Activated CD4-positive, alpha-beta memory T cell treated with anti-CD3 and anti-CD28 coated beads for 36 hours (primary cell): ENCODE data around the gene BTNL9. TPM values are rescaled to one million over a fixed set of nuclear protein-coding genes. Genes with fewer than 3 reads are reported as not detected.
"Not testable (repeated sequence)": the region's sequence is repeated elsewhere in the genome, so short reads cannot be mapped to it uniquely, and the experiment has no call there.

Experiments used
- CTCF ChIA-PET: fragments of 350-600 bp; sonication (Branson Sonifier 250); formaldehyde crosslinking; loops from one replicate; lab custom pipeline; 2021; ENCODE audit warnings: antibody characterized with exemption, inconsistent platforms; lab: Charles Lee
- POLR2A ChIA-PET: fragments of 350-600 bp; sonication (Branson Sonifier 250); formaldehyde crosslinking; loops from one replicate; lab custom pipeline; 2021; ENCODE audit warnings: antibody characterized with exemption; lab: Charles Lee
- DNase-seq: peaks from one replicate; pipeline ENCODE4 v3.0.0-alpha.2; 2020
- H3K27ac Mint-ChIP-seq: one replicate; pipeline ENCODE4 v1.8.0; 2021; ENCODE audit warnings: mixed read lengths
- H3K27me3 Mint-ChIP-seq: one replicate; pipeline ENCODE4 v1.8.0; 2021; ENCODE audit warnings: mixed read lengths
- H3K36me3 Mint-ChIP-seq: one replicate; pipeline ENCODE4 v1.8.0; 2021; ENCODE audit warnings: mixed read lengths
- H3K4me1 Mint-ChIP-seq: one replicate; pipeline ENCODE4 v1.8.0; 2021; ENCODE audit warnings: low read depth, mixed read lengths
- H3K4me3 Mint-ChIP-seq: one replicate; pipeline ENCODE4 v1.8.0; 2021; ENCODE audit warnings: mild to moderate bottlenecking, mixed read lengths
- H3K9me3 Mint-ChIP-seq: one replicate; pipeline ENCODE4 v1.8.0; 2021; ENCODE audit warnings: mixed read lengths
- intact Hi-C: fragments of 100-400 bp; cut with micrococcal nuclease; formaldehyde crosslinking; loops from one replicate; pipeline ENCODE4 v1.15.1; 2023
- total RNA-seq, 2 experiments: library from RNA; stranded (reverse); gene quantifications; one replicate each; pipeline ENCODE4 v1.2.3, GENCODE V29; 2021

Gene BTNL9
- total RNA-seq, 2 experiments from 2014 or later = not detected

DNA sequence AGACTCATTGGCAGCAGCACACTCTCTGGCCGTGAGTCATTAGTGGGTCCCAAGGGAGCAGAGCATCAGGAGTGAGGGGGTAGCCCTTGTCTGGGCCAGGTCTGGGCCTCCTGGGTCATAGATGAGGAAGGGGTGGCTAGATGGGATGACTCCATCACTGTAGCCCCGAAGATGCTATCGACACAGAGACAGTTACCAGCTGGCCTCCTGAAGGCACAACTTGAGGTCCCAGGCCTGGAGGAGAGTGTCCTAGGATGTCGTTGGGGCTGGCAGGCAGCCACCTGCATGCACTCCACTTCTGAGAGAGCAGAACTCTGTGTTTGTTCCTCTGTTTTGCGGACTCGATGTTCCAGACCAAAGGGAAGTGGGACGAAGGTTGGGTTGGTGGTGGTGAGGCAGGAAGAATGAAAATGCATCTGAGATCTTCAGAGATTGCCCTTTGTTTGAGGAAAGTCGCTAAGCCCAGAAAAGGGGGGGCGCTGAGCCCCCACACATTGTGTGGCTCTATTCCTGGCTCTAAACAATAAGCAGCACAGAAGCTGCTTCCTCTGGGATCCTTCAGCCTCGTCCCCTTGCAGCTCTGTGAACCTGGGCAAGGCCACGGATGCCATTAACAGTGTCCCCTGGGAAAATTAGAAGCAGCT is 4.7 kb downstream of the BTNL9 start:
- intact Hi-C loops = no loop called here
- POLR2A ChIA-PET = no interaction called here
- Mint-ChIP-seq H3K4me3 (no peak overlapping the region), H3K9me3 (no peaks in the 10 kb centered on the region), H3K36me3 (no peaks in the 10 kb centered on the region), H3K4me1 (no peaks in the 10 kb centered on the region), H3K27ac (no peak overlapping the region), H3K27me3 (peaks cover 37% of the 10 kb centered on the region)
- CTCF ChIA-PET = no interaction called here
- no peak for DNase-seq

DNA sequence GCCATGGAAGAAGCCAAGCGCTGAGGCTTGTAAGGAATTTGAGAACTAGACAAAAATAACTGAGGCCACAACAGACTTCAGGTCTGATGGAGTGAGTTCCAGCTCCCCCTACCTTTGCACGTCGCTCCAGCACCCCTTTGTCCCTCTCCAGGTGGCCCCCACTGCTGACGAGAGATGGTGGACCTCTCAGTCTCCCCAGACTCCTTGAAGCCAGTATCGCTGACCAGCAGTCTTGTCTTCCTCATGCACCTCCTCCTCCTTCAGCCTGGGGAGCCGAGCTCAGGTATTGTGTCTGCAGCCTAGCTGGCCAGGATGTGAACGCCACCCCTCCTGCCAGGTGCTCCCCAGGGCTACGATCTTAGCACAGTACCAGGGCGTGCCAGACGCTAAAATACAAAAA is 5.2 kb downstream of the BTNL9 start:
- no peaks in the 10 kb centered on the region for H3K9me3 Mint-ChIP-seq
- intact Hi-C loops = no loop called here
- H3K4me3 Mint-ChIP-seq = no peak overlapping the region
- H3K4me1 Mint-ChIP-seq = no peaks in the 10 kb centered on the region
- no peak for DNase-seq
- POLR2A ChIA-PET = no interaction called here
- H3K27ac Mint-ChIP-seq = no peak overlapping the region
- H3K27me3 Mint-ChIP-seq = peaks cover 42% of the 10 kb centered on the region
- no peaks in the 10 kb centered on the region for H3K36me3 Mint-ChIP-seq
- CTCF ChIA-PET = no interaction called here

DNA sequence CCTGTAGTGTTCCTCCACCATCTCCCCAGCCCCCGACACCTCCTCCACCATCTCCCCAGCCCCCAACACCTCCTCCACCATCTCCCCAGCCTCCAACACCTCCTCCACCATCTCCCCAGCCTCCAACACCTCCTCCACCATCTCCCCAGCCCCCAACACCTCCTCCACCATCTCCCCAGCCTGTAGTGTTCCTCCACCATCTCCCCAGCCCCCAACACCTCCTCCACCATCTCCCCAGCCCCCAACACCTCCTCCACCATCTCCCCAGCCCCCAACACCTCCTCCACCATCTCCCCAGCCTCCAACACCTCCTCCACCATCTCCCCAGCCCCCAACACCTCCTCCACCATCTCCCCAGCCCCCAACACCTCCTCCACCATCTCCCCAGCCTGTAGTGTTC is 5.8 kb downstream of the BTNL9 start:
- intact Hi-C loops, H3K9me3 Mint-ChIP-seq, H3K4me1 Mint-ChIP-seq, CTCF ChIA-PET, H3K36me3 Mint-ChIP-seq, H3K4me3 Mint-ChIP-seq, DNase-seq, POLR2A ChIA-PET, H3K27ac Mint-ChIP-seq: not testable (repeated sequence)
- peaks cover 45% of the 10 kb centered on the region for H3K27me3 Mint-ChIP-seq

DNA sequence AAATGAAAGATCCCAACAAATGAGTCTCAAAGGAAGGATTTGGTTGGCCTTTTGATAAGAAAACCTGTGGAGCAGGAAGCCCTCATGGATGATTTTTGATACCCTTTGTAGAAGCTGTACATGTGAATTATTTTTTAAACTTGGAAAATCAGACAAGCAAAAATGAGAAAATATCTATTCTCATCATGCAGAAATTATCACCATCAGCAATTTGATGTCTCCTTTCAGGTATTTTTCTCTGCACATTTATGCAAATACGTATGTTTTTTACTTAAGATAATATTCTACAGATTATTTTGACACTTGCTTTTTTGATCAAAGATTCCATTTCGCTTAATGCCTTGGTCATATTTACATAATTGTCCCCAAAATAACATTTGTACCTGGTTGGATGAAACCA is 7.2 kb downstream of the BTNL9 start:
- POLR2A ChIA-PET = no interaction called here
- Mint-ChIP-seq H3K4me1 (peaks cover 4% of the 10 kb centered on the region), H3K4me3 (no peak overlapping the region), H3K36me3 (no peaks in the 10 kb centered on the region), H3K9me3 (no peaks in the 10 kb centered on the region), H3K27me3 (peaks cover 52% of the 10 kb centered on the region), H3K27ac (no peak overlapping the region)
- intact Hi-C loops = no loop called here
- no peak for DNase-seq
- CTCF ChIA-PET = no interaction called here

DNA sequence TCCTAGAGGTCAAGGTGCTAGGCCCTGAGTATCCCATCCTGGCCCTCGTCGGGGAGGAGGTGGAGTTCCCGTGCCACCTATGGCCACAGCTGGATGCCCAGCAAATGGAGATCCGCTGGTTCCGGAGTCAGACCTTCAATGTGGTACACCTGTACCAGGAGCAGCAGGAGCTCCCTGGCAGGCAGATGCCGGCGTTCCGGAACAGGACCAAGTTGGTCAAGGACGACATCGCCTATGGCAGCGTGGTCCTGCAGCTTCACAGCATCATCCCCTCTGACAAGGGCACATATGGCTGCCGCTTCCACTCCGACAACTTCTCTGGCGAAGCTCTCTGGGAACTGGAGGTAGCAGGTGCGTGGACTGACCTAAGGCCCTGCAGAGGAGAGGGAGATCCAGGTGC is 7.9 kb downstream of the BTNL9 start:
- peaks cover 6% of the 10 kb centered on the region for H3K4me1 Mint-ChIP-seq
- intact Hi-C loops = no loop called here
- no peaks in the 10 kb centered on the region for H3K9me3 Mint-ChIP-seq
- DNase-seq = no peak
- H3K4me3 Mint-ChIP-seq = no peak overlapping the region
- no peaks in the 10 kb centered on the region for H3K36me3 Mint-ChIP-seq
- CTCF ChIA-PET = no interaction called here
- no peak overlapping the region for H3K27ac Mint-ChIP-seq
- peaks cover 49% of the 10 kb centered on the region for H3K27me3 Mint-ChIP-seq
- POLR2A ChIA-PET = no interaction called here

DNA sequence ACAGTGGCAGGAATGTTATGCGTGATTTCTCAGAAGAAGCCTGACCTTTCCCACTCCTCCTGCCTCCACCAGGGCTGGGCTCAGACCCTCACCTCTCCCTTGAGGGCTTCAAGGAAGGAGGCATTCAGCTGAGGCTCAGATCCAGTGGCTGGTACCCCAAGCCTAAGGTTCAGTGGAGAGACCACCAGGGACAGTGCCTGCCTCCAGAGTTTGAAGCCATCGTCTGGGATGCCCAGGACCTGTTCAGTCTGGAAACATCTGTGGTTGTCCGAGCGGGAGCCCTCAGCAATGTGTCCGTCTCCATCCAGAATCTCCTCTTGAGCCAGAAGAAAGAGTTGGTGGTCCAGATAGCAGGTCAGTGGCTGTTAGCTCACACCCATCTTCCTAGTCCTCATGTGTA is 9.9 kb downstream of the BTNL9 start:
- POLR2A ChIA-PET = no interaction called here
- Mint-ChIP-seq H3K4me3 (no peak overlapping the region), H3K27ac (no peak overlapping the region), H3K36me3 (no peaks in the 10 kb centered on the region), H3K27me3 (peaks cover 54% of the 10 kb centered on the region), H3K9me3 (no peaks in the 10 kb centered on the region), H3K4me1 (peaks cover 10% of the 10 kb centered on the region)
- no peak for DNase-seq
- intact Hi-C loops = loop anchor here (10.0 kb wide), 1 partner anchor 185 kb away; the partner anchor contains the start of gene ZFP62
- CTCF ChIA-PET = no interaction called here

DNA sequence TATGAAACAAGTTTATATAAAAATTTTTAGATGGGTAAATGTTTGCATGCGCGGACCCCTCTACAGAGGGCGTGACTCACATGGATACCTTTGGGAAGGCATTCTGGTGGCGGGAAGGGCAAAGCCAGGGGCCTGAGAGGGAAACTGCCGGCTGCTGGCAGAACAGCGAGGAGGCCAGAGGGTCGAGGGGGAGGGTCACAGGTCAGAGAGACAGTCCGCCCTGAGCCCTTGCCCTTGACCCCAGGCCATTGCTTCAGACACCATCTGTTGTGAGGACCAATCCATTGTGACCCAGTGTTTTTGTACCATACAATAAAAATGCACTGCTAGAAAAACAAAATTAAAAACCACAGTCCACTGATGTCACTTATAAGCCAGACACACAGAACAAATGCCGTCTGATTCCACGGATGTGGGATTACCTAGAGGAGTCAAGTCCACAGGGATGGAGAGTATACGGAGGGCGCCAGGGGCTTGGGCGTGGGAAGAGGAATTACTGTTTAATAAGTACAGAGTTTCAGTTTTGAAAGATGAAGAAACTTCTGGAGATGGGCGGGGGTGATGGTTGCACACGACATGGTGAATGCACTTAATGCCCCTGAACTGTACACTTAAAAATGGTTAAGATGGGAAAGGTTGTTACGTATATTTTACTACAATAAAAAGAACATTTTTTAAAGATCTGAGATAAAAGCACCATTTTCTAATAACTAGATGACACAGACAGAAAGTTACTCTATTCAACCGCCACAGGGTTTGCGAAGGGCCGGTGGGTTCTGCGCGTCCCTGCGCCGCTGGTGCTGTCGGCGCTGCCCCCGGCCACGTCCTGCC is 12.0 kb downstream of the BTNL9 start:
- no peak for DNase-seq
- Mint-ChIP-seq H3K27me3 (peaks cover 69% of the 10 kb centered on the region), H3K4me3 (peak overlapping the region; percentile 63), H3K36me3 (no peaks in the 10 kb centered on the region), H3K4me1 (peaks cover 10% of the 10 kb centered on the region), H3K27ac (no peak overlapping the region), H3K9me3 (no peaks in the 10 kb centered on the region)
- POLR2A ChIA-PET = no interaction called here
- CTCF ChIA-PET = no interaction called here
- intact Hi-C loops = loop anchor here (10.0 kb wide), 1 partner anchor 187 kb away; the partner anchor contains the start of gene ZFP62

DNA sequence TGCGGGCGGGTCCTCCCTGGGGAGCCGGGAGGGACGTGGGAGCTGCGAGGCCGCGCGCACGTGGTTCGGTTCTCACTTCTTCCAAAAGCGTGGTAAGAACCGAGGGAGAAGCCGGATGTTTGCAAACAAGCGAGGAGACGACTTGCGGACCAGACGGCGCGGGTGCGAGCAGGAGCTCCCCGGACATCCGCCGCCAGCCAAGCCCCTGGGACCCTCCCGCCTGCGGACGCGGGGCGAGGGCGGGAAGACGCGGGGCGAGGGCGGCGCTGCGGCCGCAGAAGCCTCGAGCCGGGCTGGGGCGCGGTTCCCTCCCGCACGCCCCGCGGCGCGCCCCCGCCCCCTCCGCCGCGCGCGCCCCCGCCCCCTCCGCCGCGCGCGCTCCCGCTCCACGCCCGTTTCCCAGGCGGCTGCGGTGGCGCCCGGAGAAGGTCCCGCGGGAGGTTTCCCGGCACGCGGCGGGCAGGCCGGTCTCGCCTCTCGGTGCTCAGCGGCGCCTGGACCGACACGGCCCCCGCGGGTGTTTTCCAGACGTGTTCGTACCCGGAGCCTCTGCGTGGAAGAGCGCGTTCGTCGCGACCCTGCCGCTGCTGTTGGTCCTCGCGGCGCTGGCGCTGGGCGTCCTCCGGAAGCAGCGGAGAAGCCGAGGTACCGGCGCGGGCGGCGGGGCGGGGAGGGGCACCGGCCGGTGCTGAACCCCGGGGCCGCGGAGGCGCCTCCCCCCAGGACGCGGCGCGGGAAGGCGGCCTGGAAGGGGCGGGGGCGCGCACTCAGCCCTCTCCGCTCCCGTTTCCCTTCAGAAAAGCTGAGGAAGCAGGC is 12.8 kb downstream of the BTNL9 start:
- Mint-ChIP-seq H3K36me3 (no peaks in the 10 kb centered on the region), H3K27me3 (peaks cover 70% of the 10 kb centered on the region), H3K4me3 (peak overlapping the region; percentile 63), H3K4me1 (peaks cover 10% of the 10 kb centered on the region), H3K9me3 (no peaks in the 10 kb centered on the region), H3K27ac (no peak overlapping the region)
- ChIA-PET POLR2A (no interaction called here), CTCF (no interaction called here)
- peak; percentile 24 for DNase-seq
- intact Hi-C loops = loop anchor here (10.0 kb wide), 1 partner anchor 188 kb away; the partner anchor contains the start of gene ZFP62

DNA sequence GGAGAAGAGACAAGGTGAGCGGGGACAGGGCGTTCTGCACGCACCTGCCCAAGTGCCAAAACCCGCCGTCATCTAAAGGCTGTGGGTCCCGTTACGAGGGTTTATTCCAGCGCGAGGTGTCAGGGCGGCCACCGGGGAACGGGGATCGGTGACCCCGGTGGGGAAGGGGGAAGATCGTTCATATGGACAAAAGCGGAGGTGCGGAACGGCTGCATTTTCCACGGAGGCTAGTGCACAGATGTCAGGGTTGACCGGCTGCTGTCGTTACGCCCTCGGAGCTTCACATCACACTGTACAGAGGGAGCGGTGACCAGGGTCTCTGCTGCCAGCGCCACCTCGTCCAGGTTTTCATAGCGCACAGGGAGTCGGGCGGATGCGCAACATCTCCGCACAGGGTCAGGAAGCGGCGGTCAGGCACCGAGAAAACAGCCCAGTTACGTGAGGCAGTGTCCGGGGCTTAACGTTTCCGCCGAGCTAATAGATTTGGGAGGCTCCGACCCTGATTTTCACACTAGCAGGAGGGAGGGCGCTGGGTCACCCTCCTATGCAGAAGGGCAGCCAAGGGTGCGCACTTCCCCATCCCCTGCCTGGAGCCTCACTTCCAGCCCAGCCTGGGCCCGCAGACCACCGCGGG is 13.5 kb downstream of the BTNL9 start:
- H3K36me3 Mint-ChIP-seq = no peaks in the 10 kb centered on the region
- H3K27ac Mint-ChIP-seq = no peak overlapping the region
- ChIA-PET CTCF (no interaction called here), POLR2A (no interaction called here)
- H3K9me3 Mint-ChIP-seq = no peaks in the 10 kb centered on the region
- peak; percentile 14 for DNase-seq
- H3K27me3 Mint-ChIP-seq = peaks cover 74% of the 10 kb centered on the region
- H3K4me3 Mint-ChIP-seq = peak overlapping the region; percentile 54
- intact Hi-C loops = loop anchor here (10.0 kb wide), 1 partner anchor 189 kb away; the partner anchor contains the start of gene ZFP62
- peaks cover 10% of the 10 kb centered on the region for H3K4me1 Mint-ChIP-seq

DNA sequence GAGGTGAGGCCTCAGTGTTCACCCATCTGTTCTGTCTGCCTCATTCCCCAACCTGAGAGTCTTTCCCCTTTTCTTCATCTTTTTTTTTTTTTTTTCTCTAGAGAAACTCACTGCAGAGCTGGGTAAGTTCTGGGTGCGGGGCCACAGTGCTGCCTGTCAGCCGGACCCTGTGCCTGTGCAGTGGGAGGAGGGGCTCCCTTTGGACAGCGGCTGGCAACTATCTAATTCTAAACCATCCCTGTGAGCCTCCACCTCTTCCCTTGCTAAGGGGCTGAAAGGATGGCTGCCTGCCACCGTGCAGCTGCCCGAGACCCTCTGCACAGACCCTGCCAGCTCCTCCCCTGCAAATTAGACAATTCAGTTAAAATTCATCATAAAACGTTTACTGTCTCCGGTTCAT is 14.1 kb downstream of the BTNL9 start:
- intact Hi-C loops = loop anchor here (10.0 kb wide), 1 partner anchor 189 kb away; the partner anchor contains the start of gene ZFP62
- no peak for DNase-seq
- peaks cover 79% of the 10 kb centered on the region for H3K27me3 Mint-ChIP-seq
- H3K9me3 Mint-ChIP-seq = no peaks in the 10 kb centered on the region
- no peak overlapping the region for H3K27ac Mint-ChIP-seq
- no peaks in the 10 kb centered on the region for H3K36me3 Mint-ChIP-seq
- CTCF ChIA-PET = no interaction called here
- peaks cover 10% of the 10 kb centered on the region for H3K4me1 Mint-ChIP-seq
- no peak overlapping the region for H3K4me3 Mint-ChIP-seq
- POLR2A ChIA-PET = no interaction called here

DNA sequence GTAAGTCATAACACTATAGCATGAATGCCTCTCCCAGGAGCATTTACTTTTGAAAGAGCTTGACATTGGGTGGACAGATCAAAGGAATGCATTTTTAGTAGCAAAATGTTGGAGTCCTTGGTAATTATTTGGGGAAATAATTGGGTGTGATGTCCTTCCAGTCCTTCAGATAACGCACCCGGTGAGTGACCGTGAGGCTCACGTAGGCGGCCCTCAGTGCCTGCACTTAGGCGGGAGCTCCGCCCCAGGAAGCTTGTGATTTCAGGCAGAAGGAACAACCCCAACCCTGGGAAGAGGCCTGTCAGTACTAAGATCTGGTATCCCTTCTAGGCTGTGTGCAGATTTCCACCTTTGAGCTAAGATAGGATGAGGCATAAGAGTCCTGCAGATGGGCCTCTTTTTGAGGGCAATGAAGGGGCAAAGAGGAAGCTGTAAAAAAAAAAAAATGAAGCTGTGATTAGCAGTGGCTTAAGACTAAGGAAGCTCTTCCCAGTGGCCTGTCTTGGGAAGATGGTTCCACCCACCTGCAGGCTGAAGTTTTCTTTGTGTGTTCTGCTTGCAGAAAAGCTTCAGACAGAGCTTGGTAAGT is 14.9 kb downstream of the BTNL9 start:
- intact Hi-C loops = loop anchor here (10.0 kb wide), 1 partner anchor 190 kb away; the partner anchor contains the start of gene ZFP62
- Mint-ChIP-seq H3K27me3 (peaks cover 73% of the 10 kb centered on the region), H3K4me3 (no peak overlapping the region), H3K27ac (no peak overlapping the region), H3K9me3 (no peaks in the 10 kb centered on the region), H3K4me1 (peaks cover 10% of the 10 kb centered on the region), H3K36me3 (no peaks in the 10 kb centered on the region)
- no peak for DNase-seq
- ChIA-PET POLR2A (interaction anchor here (0.6 kb wide), 1 partner anchor 232 kb away, joined by 5 read pairs; no protein-coding TSS in a partner anchor), CTCF (no interaction called here)
